HepG2 (cell line): ENCODE data around the gene CYP2W1. TPM values are rescaled to one million over a fixed set of nuclear protein-coding genes. Genes with fewer than 3 reads are reported as not detected.

Experiments
- SIX4 ChIP-seq: sonication (generic); formaldehyde crosslinking; IDR thresholded peaks from 2 replicates; pipeline ENCODE4 v1.4.0; 2020; ENCODE audit warnings: missing genetic modification reagents
- SYNCRIP ChIP-seq: fragments of 200-400 bp; formaldehyde crosslinking; IDR thresholded peaks from 2 replicates; pipeline ENCODE4 v1.6.1; 2018; ENCODE audit warnings: mild to moderate bottlenecking, low read depth, low read length; ENCODE audit not compliant: insufficient read depth
- ZBTB7A ChIP-seq: sonication (generic); formaldehyde crosslinking; IDR thresholded peaks from 2 replicates; pipeline ENCODE4 v1.8.0; 2022; ENCODE audit warnings: mild to moderate bottlenecking, missing genetic modification reagents
- ZFP1 ChIP-seq: IDR thresholded peaks from 2 replicates; pipeline ENCODE4 v1.6.1; 2016
- polyA plus RNA-seq, 8 experiments: library from polyadenylated mRNA; depleted of rRNA in 3 of 8; stranded (reverse) in 7 of 8; unstranded in 1 of 8; fragments of >200 nt; fragmentation: Illumina TruSeq in 4 of 8; extraction: Trizol in 4 of 8; gene quantifications; 2 replicates each; pipeline versions ENCODE4 v1.2.1 to v1.2.3, GENCODE V29; 2011 to 2016; ENCODE audit warnings: low read depth in 4 of 8, missing spikeins in 1 of 8, mixed read lengths in 1 of 8; ENCODE audit not compliant: insufficient read depth in 1 of 8
- total RNA-seq, 5 experiments: library from RNA; depleted of rRNA; stranded (reverse); fragments of >200 nt; fragmentation: Illumina TruSeq; extraction: Trizol; gene quantifications; 2 replicates each; pipeline ENCODE4 v1.2.3, GENCODE V29; 2016; ENCODE audit warnings: low read depth in 1 of 5
- TF ChIP-seq, protein P1 (sequence below): sonication (generic); formaldehyde crosslinking; IDR thresholded peaks from 2 replicates; pipeline ENCODE4 v1.4.0; 2020; ENCODE audit warnings: missing genetic modification reagents
- TF ChIP-seq, protein P2 (sequence below): sonication (generic); IDR thresholded peaks from 2 replicates; pipeline ENCODE4 v1.6.1; 2016; ENCODE audit warnings: low read depth, borderline replicate concordance

CYP2W1 gene
- total and polyA plus RNA-seq, 2 of the 13 experiments (the other 11 are each of a cell fraction or from before 2014, with no cell fraction given), result 19.5 to 31.7 TPM

- TF ChIP-seq, protein P1, sequence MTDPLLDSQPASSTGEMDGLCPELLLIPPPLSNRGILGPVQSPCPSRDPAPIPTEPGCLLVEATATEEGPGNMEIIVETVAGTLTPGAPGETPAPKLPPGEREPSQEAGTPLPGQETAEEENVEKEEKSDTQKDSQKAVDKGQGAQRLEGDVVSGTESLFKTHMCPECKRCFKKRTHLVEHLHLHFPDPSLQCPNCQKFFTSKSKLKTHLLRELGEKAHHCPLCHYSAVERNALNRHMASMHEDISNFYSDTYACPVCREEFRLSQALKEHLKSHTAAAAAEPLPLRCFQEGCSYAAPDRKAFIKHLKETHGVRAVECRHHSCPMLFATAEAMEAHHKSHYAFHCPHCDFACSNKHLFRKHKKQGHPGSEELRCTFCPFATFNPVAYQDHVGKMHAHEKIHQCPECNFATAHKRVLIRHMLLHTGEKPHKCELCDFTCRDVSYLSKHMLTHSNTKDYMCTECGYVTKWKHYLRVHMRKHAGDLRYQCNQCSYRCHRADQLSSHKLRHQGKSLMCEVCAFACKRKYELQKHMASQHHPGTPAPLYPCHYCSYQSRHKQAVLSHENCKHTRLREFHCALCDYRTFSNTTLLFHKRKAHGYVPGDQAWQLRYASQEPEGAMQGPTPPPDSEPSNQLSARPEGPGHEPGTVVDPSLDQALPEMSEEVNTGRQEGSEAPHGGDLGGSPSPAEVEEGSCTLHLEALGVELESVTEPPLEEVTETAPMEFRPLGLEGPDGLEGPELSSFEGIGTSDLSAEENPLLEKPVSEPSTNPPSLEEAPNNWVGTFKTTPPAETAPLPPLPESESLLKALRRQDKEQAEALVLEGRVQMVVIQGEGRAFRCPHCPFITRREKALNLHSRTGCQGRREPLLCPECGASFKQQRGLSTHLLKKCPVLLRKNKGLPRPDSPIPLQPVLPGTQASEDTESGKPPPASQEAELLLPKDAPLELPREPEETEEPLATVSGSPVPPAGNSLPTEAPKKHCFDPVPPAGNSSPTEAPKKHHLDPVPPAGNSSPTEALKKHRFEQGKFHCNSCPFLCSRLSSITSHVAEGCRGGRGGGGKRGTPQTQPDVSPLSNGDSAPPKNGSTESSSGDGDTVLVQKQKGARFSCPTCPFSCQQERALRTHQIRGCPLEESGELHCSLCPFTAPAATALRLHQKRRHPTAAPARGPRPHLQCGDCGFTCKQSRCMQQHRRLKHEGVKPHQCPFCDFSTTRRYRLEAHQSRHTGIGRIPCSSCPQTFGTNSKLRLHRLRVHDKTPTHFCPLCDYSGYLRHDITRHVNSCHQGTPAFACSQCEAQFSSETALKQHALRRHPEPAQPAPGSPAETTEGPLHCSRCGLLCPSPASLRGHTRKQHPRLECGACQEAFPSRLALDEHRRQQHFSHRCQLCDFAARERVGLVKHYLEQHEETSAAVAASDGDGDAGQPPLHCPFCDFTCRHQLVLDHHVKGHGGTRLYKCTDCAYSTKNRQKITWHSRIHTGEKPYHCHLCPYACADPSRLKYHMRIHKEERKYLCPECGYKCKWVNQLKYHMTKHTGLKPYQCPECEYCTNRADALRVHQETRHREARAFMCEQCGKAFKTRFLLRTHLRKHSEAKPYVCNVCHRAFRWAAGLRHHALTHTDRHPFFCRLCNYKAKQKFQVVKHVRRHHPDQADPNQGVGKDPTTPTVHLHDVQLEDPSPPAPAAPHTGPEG (CRISPR knock-in tag), result no peak
- TF ChIP-seq, protein P2, sequence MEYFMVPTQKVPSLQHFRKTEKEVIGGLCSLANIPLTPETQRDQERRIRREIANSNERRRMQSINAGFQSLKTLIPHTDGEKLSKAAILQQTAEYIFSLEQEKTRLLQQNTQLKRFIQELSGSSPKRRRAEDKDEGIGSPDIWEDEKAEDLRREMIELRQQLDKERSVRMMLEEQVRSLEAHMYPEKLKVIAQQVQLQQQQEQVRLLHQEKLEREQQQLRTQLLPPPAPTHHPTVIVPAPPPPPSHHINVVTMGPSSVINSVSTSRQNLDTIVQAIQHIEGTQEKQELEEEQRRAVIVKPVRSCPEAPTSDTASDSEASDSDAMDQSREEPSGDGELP, result no peak
- TF ChIP-seq SYNCRIP (no peak), ZBTB7A (CRISPR knock-in tag) (no peak), ZFP1 (CRISPR knock-in tag) (no peak), SIX4 (CRISPR knock-in tag) (no peak)
Measured at GRCh38 chr7:951881-952547, 31.0 kb upstream of the CYP2W1 start (continued).
